OCI-LY7 (cell line): Measurements from ENCODE around the gene DCTN1. TPM values are rescaled to one million over a fixed set of nuclear protein-coding genes. Genes with fewer than 3 reads are reported as not detected.

Source experiments
- BruUV-seq: library from RNA; stranded (reverse); fragments of 400-500 nt; replicated peaks from 2 replicates; lab custom pipeline; 2021; lab: Mats Ljungman, UMichigan
- CTCF ChIA-PET: fragments of 300-600 bp; sonication (Branson Sonifier 250); formaldehyde crosslinking; loops from one replicate; lab custom pipeline; 2022; ENCODE audit warnings: antibody characterized with exemption; ENCODE audit not compliant: unreplicated experiment; lab: Charles Lee
- POLR2A ChIA-PET: fragments of 300-600 bp; sonication (Branson Sonifier 250); formaldehyde crosslinking; loops from one replicate; lab custom pipeline; 2022; ENCODE audit warnings: antibody characterized with exemption; lab: Charles Lee
- DNase-seq: peaks from one replicate; pipeline ENCODE4 v3.0.0-alpha.2; 2015; ENCODE audit warnings: low spot score
- H2AFZ ChIP-seq: fragments of 200-600 bp; sonication (generic), shearing (Covaris generic); 2 replicates; pipeline ENCODE4 v1.6.1; 2014; ENCODE audit warnings: mild to moderate bottlenecking, antibody characterized with exemption, low read length, moderate library complexity
- H3K27ac ChIP-seq: fragments of 200-600 bp; sonication (generic); 2 replicates; pipeline ENCODE4 v1.5.1; 2014; ENCODE audit warnings: mixed run types, low read depth, mild to moderate bottlenecking, moderate library complexity, low read length, inconsistent platforms; ENCODE audit not compliant: poor library complexity, severe bottlenecking
- H3K36me3 ChIP-seq: fragments of 200-600 bp; sonication (generic); 2 replicates; pipeline ENCODE4 v1.6.1; 2014; ENCODE audit warnings: mild to moderate bottlenecking, antibody characterized with exemption, low read length, moderate library complexity, mixed read lengths; ENCODE audit not compliant: insufficient read depth
- H3K4me1 ChIP-seq: fragments of 200-600 bp; sonication (generic); 2 replicates; pipeline ENCODE4 v1.5.1; 2014; ENCODE audit warnings: mild to moderate bottlenecking, low read length; ENCODE audit not compliant: insufficient read depth, poor library complexity, severe bottlenecking
- H3K4me2 ChIP-seq: fragments of 200-600 bp; sonication (generic); 2 replicates; pipeline ENCODE4 v1.6.1; 2014; ENCODE audit warnings: mild to moderate bottlenecking, low read length
- H3K4me3 ChIP-seq: fragments of 200-600 bp; sonication (generic); 2 replicates; pipeline ENCODE4 v1.5.1; 2014; ENCODE audit warnings: mild to moderate bottlenecking, low read depth, low read length; ENCODE audit not compliant: poor library complexity, severe bottlenecking
- H3K79me2 ChIP-seq: fragments of 200-600 bp; sonication (generic); 2 replicates; pipeline ENCODE4 v1.6.1; 2016; ENCODE audit warnings: low read depth, mild to moderate bottlenecking, low read length, moderate library complexity, mixed read lengths; ENCODE audit not compliant: insufficient read depth
- H3K9me2 ChIP-seq: fragments of 200-600 bp; sonication (generic); 2 replicates; pipeline ENCODE4 v1.6.1; 2016; ENCODE audit warnings: mild to moderate bottlenecking, low read length, mixed read lengths; ENCODE audit not compliant: insufficient read depth
- H3K9me3 ChIP-seq: fragments of 200-600 bp; sonication (generic); 2 replicates; pipeline ENCODE4 v1.6.1; 2014; ENCODE audit warnings: mild to moderate bottlenecking, mixed run types, low read length, mixed read lengths
- H4K20me1 ChIP-seq: fragments of 200-600 bp; sonication (generic); 2 replicates; pipeline ENCODE4 v1.6.1; 2014; ENCODE audit warnings: mild to moderate bottlenecking, antibody characterized with exemption, low read length, moderate library complexity, mixed read lengths; ENCODE audit not compliant: insufficient read depth
- CTCF ChIP-seq: fragments of 200-600 bp; sonication (generic); conservative IDR thresholded peaks from 2 replicates; pipeline ENCODE4 v1.5.1; 2014; ENCODE audit warnings: mild to moderate bottlenecking, antibody characterized with exemption, low read length, moderate library complexity, mixed read lengths
- EZH2phosphoT487 ChIP-seq: fragments of 200-600 bp; sonication (generic); IDR thresholded peaks from 2 replicates; pipeline ENCODE4 v1.6.1; 2018; ENCODE audit warnings: low read depth, borderline replicate concordance, mild to moderate bottlenecking, mixed run types, antibody characterized with exemption, low read length, moderate library complexity, mixed read lengths
- intact Hi-C: fragments of 100-400 bp; cut with micrococcal nuclease; formaldehyde crosslinking; loops from one replicate; pipeline ENCODE4 v1.10.0; 2022; ENCODE audit not compliant: unreplicated experiment
- total RNA-seq, 2 experiments: library from RNA; depleted of rRNA in 1 of 2; stranded (reverse); fragments of >200 nt in 1 of 2; shearing (Covaris generic) in 1 of 2; gene quantifications; 2 replicates each; pipeline ENCODE4 v1.2.3, GENCODE V29; 2014 to 2022

The DCTN1 gene
- total RNA-seq, 2 experiments from 2014 or later, result 45.5 to 100 TPM

DNA sequence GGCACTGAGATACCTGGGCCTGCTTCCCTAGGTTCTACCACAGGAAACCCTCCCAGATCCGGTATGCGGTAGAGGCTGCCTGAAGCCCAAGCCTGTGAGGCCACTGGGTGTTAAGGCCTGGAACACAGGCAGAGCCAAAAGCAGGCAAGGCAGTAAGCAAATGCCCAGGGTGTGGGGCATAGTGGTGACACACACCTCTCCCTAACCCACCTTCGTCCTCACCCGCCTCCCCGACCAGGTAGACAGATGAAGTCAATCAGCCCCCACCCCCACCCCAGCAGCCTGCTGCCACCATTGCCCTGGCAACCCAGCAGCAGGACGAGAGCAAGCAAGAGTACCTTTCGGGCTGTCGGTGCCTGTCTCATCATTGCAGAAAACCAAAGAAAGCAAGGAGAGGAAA is 6.1 kb downstream of the DCTN1 start:
- no peak for DNase-seq
- Histone ChIP-seq H3K9me3 (no peaks in the 10 kb centered on the region), H3K9me2 (no peaks in the 10 kb centered on the region), H3K4me3 (no peak overlapping the region), H4K20me1 (no peaks in the 10 kb centered on the region), H3K4me1 (no peaks in the 10 kb centered on the region), H3K36me3 (peaks cover 38% of the 10 kb centered on the region), H3K27ac (no peak overlapping the region), H2AFZ (no peak overlapping the region), H3K4me2 (no peak overlapping the region), H3K79me2 (no peaks in the 10 kb centered on the region)
- TF ChIP-seq EZH2phosphoT487, result no peak
- TF ChIP-seq CTCF, result no peak
- no TSS peak for BruUV-seq
- POLR2A ChIA-PET, result no interaction called here
- intact Hi-C loops, result no loop called here
- CTCF ChIA-PET, result no interaction called here

GRCh38 chr2:74373221-74373676 is 6.9 kb downstream of the DCTN1 start:
- intact Hi-C loops, result no loop called here
- TF ChIP-seq CTCF, result no peak
- TF ChIP-seq EZH2phosphoT487, result no peak
- Histone ChIP-seq H3K9me2 (no peaks in the 10 kb centered on the region), H2AFZ (no peak overlapping the region), H3K4me2 (no peak overlapping the region), H3K27ac (no peak overlapping the region), H3K36me3 (peaks cover 45% of the 10 kb centered on the region), H4K20me1 (no peaks in the 10 kb centered on the region), H3K4me1 (no peaks in the 10 kb centered on the region), H3K9me3 (no peaks in the 10 kb centered on the region), H3K79me2 (no peaks in the 10 kb centered on the region), H3K4me3 (no peak overlapping the region)
- BruUV-seq, result no TSS peak
- CTCF ChIA-PET, result no interaction called here
- POLR2A ChIA-PET, result no interaction called here
- no peak for DNase-seq

- H3K36me3 ChIP-seq, result peaks cover 47% of the 10 kb centered on the region
- H3K4me3 ChIP-seq, result no peak overlapping the region
- CTCF ChIA-PET, result no interaction called here
- no TSS peak for BruUV-seq
- H3K79me2 ChIP-seq, result no peaks in the 10 kb centered on the region
- H3K9me3 ChIP-seq, result no peaks in the 10 kb centered on the region
- no peak overlapping the region for H3K27ac ChIP-seq
- no peak overlapping the region for H2AFZ ChIP-seq
- H4K20me1 ChIP-seq, result no peaks in the 10 kb centered on the region
- POLR2A ChIA-PET, result no interaction called here
- no peak for DNase-seq
- no peaks in the 10 kb centered on the region for H3K4me1 ChIP-seq
- intact Hi-C loops, result no loop called here
- H3K4me2 ChIP-seq, result no peak overlapping the region
- H3K9me2 ChIP-seq, result no peaks in the 10 kb centered on the region
- no peak for TF ChIP-seq CTCF
- TF ChIP-seq EZH2phosphoT487, result no peak
These were observed 7.4 kb downstream of the DCTN1 start for GRCh38 chr2:74372674-74373073.
